GM12892 (cell line): ENCODE results near the gene GBP6. TPM values are rescaled to one million over a fixed set of nuclear protein-coding genes. Genes with fewer than 3 reads are reported as not detected.
"Not testable (repeated sequence)": the region's sequence is repeated elsewhere in the genome, so short reads cannot be mapped to it uniquely, and the experiment has no call there.

Source experiments
- DNase-seq: peaks from one replicate; pipeline ENCODE4 v3.0.0; 2011; ENCODE audit not compliant: insufficient read length
- FAIRE-seq: peaks from 2 replicates; lab custom pipeline; 2011; peaks lifted over from hg19 to GRCh38; lab: Jason Lieb, UNC
- POLR2A ChIP-seq: IDR thresholded peaks from 2 replicates; pipeline ENCODE4 v1.6.1; 2011; ENCODE audit warnings: low read depth, low read length, control low read depth
- POLR2AphosphoS5 ChIP-seq: IDR thresholded peaks from 2 replicates; pipeline ENCODE4 v1.6.1; 2011; ENCODE audit warnings: low read depth, low read length, control low read depth
- TAF1 ChIP-seq: IDR thresholded peaks from 2 replicates; pipeline ENCODE4 v1.6.1; 2011; ENCODE audit warnings: low read depth, mild to moderate bottlenecking, control low read depth, low read length, borderline replicate concordance
- polyA plus RNA-seq: library from polyadenylated mRNA; unstranded; fragments of >200 nt; gene quantifications from one replicate; pipeline ENCODE4 v1.2.1, GENCODE V29; 2012; ENCODE audit warnings: missing spikeins, inconsistent platforms; ENCODE audit not compliant: missing spikeins

Gene GBP6, protein sequence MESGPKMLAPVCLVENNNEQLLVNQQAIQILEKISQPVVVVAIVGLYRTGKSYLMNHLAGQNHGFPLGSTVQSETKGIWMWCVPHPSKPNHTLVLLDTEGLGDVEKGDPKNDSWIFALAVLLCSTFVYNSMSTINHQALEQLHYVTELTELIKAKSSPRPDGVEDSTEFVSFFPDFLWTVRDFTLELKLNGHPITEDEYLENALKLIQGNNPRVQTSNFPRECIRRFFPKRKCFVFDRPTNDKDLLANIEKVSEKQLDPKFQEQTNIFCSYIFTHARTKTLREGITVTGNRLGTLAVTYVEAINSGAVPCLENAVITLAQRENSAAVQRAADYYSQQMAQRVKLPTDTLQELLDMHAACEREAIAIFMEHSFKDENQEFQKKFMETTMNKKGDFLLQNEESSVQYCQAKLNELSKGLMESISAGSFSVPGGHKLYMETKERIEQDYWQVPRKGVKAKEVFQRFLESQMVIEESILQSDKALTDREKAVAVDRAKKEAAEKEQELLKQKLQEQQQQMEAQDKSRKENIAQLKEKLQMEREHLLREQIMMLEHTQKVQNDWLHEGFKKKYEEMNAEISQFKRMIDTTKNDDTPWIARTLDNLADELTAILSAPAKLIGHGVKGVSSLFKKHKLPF
- not detected for polyA plus RNA-seq

DNA sequence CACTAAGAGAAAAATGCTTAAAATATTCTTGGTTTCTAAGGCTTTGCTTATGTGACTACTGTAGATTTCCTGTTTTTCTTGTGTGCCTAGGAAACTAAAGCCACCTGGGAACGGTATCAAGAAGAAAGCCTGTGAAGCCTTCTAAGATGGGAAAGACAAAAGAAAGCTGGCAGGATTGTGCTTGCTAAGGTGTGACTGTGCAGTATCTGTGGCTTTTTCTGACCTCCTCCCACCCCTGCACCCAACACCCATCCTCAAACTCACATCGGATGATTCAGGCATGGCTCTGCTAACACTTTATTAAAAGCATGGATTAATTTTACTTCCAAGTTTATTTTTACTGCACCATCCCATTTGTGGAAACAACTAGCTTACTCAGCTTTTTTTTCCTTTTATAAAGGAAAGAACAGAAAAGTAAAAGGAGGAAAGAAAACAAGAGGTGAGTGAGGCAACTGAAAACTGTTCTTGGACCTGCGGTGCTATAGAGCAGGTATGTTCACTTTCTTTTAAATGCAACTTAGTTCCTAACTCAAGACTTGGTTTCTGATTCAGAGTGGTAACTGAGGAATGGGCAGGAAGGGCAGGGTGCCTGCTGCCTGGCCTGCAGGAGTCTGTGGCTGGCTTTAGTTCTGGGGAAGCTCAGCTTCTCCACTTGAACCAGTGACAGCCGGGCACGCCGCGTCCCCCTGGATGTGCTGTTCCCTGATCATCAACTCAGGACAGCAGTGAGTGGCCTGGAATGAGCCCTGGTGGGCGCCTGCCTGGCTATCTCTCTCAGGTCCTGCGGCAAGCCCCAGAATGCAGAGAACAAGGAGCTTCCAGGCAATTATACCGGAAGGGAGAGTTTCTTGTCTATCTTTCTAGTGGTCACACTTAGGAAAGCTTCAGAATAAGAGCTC is at the start of gene GBP6:
GBP6 (plus strand) TSS at position 422 of the 899 bp plus-strand sequence. CDS start 4,493 bp downstream, outside the sequence.
- TF ChIP-seq TAF1 (no peak), POLR2AphosphoS5 (no peak), POLR2A (no peak)
- FAIRE-seq = no peak
- DNase-seq = no peak

DNA sequence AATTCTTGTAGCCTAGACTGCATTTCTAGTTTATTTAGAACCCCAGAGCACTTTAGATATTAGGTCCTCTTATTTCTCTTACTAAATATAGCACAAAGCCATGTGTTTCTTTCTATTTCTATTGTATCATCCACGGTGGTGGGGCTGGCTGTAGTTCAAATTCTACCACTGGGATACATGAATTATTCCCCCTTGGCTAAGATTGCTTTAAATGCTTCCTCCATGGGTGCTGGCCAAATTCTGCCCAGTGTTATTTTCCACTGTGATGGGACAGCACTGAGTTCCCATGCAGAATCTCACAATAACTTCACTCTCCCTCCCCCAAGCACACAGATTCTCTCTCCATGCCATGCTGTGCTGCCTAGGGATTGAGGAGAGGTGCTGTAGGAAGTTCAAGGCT is 41.5 kb upstream of the GBP6 start:
- TF ChIP-seq TAF1 (no peak), POLR2AphosphoS5 (no peak), POLR2A (no peak)
- no peak for FAIRE-seq
- no peak for DNase-seq

DNA sequence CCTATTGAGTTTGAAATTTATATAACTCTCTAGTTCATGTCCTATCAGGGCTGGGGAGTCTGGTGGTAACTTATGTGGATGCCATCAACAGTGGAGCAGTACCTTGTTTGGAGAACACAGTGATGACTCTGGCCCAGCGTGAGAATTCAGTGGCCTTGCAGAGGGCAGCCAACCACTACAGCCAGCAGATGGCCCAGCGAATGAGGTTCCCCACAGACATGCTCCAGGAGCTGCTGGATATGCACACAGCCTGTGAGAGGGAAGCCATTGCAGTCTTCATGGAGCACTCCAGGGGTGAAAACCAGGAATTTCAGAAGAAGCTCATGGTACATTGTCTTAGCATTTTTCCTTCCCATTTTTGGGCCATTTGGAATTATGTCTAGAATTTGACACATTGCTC is 32.0 kb upstream of the GBP6 start:
- DNase-seq (no peak), FAIRE-seq (no peak)

DNA sequence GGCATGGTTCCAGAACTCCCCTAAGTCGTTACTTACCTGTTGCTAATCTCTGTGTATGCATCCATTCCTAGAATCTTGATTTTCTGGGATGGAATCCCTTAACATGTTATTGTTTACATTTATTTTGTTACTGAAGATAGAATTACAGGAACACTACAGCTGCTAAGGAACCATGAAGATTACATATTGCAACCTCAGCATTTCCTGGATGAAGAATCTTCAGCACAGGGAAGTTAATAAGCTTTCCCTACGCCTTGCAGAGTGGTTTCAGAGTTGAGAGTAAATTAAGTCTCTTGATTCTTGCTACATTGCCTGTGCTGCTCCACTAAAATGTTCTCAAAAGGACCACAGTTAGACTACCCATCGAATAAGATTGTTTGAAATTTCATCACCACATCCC is 31.4 kb upstream of the GBP6 start:
- no peak for TF ChIP-seq POLR2AphosphoS5
- no peak for TF ChIP-seq TAF1
- TF ChIP-seq POLR2A = no peak
- no peak for FAIRE-seq
- no peak for DNase-seq

More for the DNA sequence above, 32.0 kb upstream of the GBP6 start:
- TF ChIP-seq TAF1 = no peak

DNA sequence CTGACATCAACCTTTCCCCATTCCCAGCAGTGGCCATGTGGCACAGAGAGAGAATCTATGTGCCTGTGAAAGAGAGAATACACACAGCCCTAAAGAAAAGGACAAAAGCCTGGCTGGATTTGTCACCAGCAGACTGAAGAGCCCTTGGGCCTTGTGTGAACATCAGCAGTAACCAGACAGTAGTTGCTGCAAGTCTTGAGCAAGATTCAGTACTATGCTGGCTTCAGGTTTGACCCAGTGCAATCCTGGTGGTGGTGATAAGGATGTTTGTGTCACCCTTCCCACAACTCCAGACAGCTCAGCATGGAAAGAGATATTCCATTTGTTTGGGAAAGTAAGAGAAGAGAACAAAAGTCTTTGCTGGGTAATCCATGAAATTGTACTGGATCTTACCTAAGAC is 28.4 kb upstream of the GBP6 start:
- no peak for FAIRE-seq
- no peak for DNase-seq
- no peak for TF ChIP-seq TAF1
- TF ChIP-seq POLR2A = no peak
- no peak for TF ChIP-seq POLR2AphosphoS5

DNA sequence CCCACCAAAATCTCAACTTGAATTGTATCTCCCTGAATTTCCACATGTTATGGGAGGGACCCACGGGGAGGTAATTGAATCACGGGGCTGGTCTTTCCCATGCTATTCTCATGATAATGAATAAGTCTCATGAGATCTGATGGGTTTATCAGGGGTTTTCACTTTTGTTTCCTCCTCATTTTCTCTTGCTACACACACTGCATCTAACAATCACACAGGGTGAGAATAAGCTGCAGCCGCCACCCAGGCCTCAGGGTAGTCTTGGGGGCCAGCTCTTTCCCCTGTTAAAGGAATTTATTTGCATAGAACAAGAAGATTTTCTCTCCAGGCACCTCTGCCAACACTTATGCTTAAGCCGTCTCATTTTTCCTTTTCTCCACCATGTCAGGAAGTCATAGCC is 26.0 kb upstream of the GBP6 start:
- DNase-seq (no peak), FAIRE-seq (no peak)
- no peak for TF ChIP-seq TAF1
- no peak for TF ChIP-seq POLR2AphosphoS5
- TF ChIP-seq POLR2A = no peak

DNA sequence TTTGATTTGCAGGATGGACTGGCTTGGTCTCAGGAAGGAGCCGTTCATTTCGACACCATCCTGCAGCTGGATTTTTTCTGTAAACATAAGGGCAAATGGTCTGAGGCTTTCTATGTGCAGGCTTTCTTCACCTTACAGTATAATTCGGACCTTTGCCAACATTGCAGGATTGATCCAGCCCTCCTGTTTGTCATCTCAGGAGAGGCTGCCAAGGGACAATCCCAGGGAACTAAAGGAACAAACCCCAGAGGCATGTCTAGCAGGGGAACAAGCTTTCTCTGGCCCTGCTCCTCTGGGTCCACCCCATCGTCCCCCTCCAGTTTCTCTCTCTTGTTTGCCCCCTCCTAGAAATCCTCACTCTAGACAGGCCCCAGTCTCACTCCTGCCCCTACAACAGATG is 24.8 kb upstream of the GBP6 start:
- FAIRE-seq = no peak
- TF ChIP-seq TAF1 = no peak
- TF ChIP-seq POLR2AphosphoS5 = no peak
- no peak for TF ChIP-seq POLR2A
- DNase-seq = no peak

DNA sequence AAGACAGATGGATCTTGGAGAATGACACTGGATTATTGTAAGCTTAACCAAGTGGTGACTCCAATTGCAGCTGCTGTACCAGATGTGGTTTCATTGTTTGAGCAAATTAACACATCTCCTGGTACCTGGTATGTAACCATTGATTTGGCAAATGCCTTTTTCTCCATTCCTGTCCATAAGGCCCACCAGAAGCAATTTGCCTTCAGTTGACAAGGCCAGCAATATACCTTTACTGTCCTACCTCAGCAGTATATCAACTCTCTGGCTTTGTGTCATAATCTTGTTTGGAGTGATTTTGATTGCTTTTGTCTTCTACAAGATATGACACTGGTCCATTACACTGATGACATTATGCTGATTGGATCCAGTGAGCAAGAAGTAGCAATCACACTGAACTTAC is 18.4 kb upstream of the GBP6 start:
- not testable (repeated sequence) for FAIRE-seq

DNA sequence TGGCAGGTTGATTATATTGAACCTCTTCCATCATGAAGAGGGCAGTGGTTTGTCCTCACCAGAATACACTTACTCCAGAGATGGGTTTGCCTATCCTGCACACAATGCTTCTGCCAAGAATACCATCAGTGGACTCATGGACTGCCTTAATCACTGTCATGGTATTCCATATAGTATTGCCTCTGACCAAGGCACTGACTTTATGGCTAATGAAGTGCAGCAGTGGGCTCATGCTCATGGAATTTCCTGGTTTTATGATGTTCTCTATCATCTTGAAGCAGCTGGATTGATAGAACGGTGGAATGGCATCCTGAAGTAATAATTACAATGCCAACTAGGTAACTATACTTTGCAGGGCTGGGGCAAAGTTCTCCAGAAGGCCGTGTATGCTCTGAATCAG is 16.6 kb upstream of the GBP6 start:
- DNase-seq = no peak

More for the DNA sequence above, 18.4 kb upstream of the GBP6 start:
- DNase-seq = not testable (repeated sequence)

DNA sequence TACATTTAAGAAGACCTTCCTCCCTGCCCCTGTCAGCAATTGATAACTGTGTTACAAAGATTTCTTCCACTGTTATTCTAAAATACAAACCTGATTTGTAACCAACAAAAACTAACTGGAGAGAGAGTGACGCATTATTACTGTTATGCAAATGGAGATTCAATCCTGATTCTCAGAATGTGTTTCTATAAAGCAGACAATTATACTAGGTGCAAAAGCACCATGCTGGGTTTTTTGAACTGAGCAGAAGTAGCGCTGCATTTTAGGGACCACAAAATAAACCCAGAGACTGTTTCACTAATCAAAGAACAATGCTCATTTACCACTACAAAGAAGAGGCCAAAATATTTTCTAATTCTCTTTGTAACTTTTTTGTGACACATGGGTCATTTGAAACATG is 13.6 kb upstream of the GBP6 start:
- FAIRE-seq (no peak), DNase-seq (no peak)
- TF ChIP-seq POLR2AphosphoS5 (no peak), TAF1 (no peak), POLR2A (no peak)

More for the DNA sequence above, 16.6 kb upstream of the GBP6 start:
- no peak for FAIRE-seq
- no peak for TF ChIP-seq TAF1
- TF ChIP-seq POLR2AphosphoS5 = no peak
- TF ChIP-seq POLR2A = no peak

DNA sequence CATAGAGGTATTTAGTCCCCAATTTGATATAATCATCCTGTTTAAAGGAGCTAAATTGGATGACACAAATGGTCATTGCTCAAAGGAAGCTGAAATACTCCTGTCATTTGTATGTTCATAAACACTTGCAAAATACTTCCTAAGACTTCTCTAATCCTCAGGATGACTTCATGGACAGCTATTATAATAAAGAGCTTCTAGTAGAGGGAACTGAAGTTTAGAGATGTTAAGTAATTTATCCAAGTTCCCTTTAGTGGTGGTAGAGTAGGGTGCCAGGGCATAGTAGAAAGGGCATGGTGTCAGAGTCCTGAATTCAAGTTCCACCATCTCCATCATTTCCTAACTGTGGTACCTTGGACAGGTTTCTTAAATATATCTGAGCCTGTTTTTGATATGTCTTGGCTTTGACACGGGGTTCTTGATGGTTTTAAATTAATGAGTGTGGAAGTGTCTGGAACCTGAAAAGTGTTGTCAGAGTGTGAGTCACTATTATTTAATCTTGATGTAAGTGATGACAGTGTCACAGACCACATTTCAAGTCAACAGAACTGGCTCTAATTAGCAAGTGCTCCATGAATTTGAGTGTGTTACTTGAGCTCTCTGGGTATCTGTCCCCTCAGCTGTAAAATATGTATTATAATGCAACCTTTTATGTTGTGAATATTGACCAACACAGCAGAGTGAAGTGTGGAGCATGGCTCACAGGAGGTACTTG is 12.1 kb upstream of the GBP6 start:
- no peak for DNase-seq
- no peak for FAIRE-seq
- TF ChIP-seq TAF1 (no peak), POLR2A (no peak), POLR2AphosphoS5 (no peak)

DNA sequence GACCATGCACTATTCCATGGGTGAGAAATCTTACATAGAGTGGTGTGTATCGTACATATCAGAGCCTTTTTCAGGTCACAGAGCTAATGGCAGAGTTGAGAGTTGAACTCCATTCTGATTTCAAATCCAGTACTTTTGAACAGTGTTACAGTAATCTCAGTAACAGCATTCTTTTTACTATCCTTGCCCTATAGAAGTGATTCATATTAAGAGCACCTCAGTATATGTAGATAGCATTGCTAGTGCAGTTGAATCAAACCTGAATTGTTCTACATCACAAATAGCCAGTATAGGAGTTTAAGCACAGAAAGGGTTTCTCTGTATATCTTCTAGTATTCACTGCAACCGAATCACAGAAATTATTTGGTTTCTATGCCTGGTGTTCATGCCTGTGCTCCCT is 11.4 kb upstream of the GBP6 start:
- FAIRE-seq (no peak), DNase-seq (no peak)
- TF ChIP-seq POLR2AphosphoS5 = no peak
- TF ChIP-seq POLR2A = no peak
- TF ChIP-seq TAF1 = no peak
